ENCODE results near the gene ARID1A.
"Not testable (repeated sequence)": the region's sequence is repeated elsewhere in the genome, so short reads cannot be mapped to it uniquely, and the experiment has no call there.

ARID1A gene

DNA sequence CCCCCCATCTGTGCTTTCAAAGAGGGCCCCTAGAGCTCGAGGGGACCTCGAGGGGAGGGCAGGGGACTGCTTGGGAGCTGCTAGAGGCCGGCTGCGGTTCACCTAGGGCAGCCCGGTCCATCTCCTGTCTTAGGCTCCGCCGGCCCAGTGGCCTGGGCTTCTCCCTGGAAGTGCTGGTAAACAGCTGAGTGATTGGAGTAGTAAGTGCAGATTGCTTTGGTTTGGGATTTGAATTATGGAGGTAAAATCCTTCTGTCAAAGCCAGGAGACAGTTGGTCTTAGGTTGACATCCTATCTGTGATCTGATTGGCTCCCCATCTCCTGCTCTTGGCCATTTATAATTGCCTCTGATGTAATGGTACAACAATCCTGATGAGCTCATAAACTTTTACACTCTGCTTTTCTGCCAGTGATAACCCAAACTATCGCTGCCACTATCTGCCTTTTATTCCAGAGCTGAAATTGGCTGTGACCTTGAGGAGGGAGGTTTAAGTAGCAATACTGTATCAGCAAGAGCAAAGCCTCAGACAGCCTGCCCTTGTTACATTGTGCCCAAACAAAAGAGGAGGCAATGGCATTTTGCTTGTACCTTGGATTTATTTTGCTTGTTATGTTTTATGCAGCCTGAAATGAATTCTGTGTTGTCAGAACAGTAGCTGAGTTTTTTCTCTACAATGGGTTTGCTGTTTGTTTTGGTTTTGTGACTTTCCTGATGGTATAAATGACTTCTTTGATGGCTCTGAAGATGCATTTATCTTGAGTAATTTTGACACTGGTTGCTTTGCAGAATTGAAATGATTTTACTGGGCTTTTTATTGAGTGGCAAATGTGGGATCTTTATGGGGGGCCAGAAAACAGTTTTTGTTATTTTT lies 2.4 kb downstream of the ARID1A start:
- peak; percentile 93 for FAIRE-seq
- peak; percentile 93 for DNase-seq (ENCODE audit: low spot score)

GRCh38 chr1:26700711-26701110 lies 4.9 kb downstream of the ARID1A start:
- no peak for FAIRE-seq
- DNase-seq (ENCODE audit: low spot score) = no peak

- FAIRE-seq = no peak
- no peak for DNase-seq (ENCODE audit: low spot score)
Measured at GRCh38 chr1:26701266-26701994, 5.6 kb downstream of the ARID1A start.

DNA sequence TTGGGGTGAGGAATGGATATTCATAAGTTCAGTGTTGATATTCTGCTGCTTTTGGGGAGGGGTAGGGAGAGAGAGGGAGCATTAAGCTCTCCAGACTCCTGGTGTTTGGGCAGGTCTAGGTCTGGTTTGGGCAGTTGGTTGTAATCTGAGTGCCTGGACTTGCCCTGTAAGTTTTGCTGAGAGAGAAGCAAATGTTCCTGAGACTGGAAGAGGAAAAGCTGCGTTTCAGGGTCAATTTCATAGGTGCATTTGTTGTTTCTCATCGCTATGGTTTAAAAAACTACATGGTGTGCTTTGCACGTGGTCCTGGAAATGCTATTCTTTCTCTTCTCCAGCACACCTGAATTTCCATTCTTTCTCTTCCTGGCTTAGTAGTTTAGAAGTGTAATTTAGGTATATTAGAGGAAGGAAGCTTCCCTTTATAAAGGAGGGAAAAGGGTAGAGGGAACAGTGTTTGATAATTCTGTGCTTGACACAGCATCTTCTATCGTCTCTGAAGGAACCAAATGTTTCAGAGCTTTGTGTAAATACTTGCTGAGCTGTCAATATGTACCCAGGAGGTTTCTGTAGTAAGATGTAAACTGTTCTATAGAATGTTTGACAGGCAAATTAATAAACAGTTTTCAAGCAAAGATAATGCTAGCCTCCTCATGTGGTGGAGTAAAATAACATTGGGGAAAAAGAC lies 6.3 kb downstream of the ARID1A start:
- FAIRE-seq = no peak
- no peak for DNase-seq (ENCODE audit: low spot score)

DNA sequence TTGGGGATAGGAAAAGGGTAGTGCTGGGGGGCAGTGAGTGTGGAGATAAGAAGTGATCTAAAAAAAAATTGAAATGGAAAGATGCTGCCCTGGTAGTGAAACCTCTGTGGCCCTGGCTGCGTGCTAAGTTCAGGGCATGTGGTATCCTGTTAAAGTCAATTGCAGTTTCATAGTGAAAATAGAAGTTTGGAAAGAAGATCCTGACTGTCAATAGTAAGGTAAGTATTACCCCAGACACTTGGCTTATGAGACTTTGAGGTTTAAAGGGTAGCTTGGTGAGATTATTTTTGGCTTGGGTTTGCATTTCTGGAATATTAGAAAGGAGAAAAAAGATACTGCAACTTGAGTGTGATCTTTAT lies 6.8 kb downstream of the ARID1A start:
- no peak for FAIRE-seq
- DNase-seq (ENCODE audit: low spot score) = no peak

DNA sequence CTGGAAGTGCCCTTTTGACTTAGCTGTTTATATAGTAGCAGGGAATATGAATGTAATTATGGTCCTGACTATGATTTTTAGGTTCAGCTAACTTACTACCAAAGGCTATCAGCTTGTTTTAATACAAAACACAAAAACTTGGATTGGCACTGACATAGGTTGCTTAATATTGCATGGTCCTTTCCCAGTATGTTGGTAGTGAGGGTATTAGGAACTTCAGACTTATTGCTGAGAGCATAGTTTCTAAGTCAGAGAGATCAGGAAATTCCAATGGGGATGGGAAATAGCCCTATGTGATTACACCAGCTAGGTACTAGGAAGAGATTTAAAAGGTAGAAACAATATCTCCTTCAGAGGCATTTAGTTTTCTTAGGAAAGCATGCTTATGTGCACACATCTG lies 7.7 kb downstream of the ARID1A start:
- no peak for FAIRE-seq
- no peak for DNase-seq (ENCODE audit: low spot score)

GRCh38 chr1:26704629-26705028 lies 8.8 kb downstream of the ARID1A start:
- FAIRE-seq = no peak
- DNase-seq (ENCODE audit: low spot score) = no peak

GRCh38 chr1:26705227-26705626 lies 9.4 kb downstream of the ARID1A start:
- not testable (repeated sequence) for DNase-seq (ENCODE audit: low spot score); FAIRE-seq

DNA sequence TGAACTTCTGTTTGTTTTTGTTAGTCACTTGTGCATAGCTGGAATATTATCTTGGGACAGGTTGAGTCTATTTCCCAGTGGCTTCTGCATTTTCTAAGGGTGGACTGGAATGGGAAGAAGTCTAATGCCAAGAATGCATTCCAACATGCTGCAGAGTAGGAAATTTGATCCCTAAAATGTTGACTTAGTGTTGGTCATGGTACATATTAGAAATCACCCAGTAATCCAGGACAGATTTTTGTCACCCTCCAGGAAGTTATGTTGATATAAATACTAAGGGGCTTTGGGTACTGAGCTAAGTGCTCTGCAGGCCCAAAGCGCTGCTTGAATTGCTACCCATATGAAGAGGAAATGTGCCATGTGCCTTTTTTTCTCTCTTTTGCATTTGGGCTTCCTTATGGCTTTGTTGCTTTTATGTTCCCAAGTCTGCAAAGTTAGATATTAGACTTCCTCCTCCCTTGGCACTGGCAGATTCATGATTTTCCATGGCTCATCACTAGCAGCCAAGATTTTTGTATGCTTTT lies 10.0 kb downstream of the ARID1A start:
- FAIRE-seq (no peak), DNase-seq (ENCODE audit: low spot score) (peak; percentile 63)

- no peak for DNase-seq (ENCODE audit: low spot score)
Measured at GRCh38 chr1:26706315-26706714, 10.5 kb downstream of the ARID1A start.

GRCh38 chr1:26710811-26711210 lies 15.0 kb downstream of the ARID1A start:
- DNase-seq (ENCODE audit: low spot score) (no peak), FAIRE-seq (no peak)

More at GRCh38 chr1:26706315-26706714, 10.5 kb downstream of the ARID1A start:
- FAIRE-seq = no peak

DNA sequence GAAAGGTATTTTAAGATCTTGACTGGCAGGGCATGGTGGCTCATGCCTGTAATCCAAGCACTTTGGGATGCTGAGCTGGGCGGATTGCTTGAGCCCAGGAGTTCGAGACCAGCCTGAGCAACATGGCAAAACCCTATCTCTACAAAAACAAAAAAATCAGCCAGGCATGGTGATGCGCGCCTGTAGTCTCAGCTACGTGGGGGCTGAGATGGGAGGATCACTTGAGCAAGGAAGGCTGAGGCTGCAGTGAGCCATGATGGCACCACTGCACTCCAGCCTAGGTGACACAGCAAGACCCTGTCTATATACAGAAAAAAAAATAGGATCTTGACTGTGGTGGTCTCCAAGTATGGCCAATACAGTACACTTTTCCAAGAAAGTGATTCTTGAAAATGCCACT lies 16.0 kb downstream of the ARID1A start:
- DNase-seq (ENCODE audit: low spot score) = no peak
- no peak for FAIRE-seq

DNA sequence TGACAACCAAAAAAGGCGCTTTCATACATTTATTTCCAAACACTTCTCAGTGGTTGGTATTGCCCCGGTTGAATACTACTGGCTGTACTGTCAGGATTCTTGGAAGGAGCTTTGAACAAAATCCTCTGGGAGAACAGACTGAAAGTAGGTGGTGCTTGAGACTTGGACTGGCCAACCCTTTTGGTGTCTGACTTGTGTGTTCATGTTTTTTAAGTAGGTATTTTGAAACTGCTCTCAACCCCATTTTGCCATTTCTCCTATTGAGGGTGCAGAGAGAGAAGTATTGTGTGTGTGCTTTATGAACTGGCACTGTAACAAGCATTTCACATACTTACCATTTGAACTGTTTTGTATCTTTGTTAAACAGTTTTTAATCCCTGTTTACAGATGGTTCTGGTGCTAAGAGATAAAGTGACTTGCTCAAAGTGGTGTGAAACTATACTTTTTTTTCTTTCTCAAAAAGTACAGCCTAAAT lies 21.2 kb downstream of the ARID1A start:
- DNase-seq (ENCODE audit: low spot score) = no peak
- no peak for FAIRE-seq

DNA sequence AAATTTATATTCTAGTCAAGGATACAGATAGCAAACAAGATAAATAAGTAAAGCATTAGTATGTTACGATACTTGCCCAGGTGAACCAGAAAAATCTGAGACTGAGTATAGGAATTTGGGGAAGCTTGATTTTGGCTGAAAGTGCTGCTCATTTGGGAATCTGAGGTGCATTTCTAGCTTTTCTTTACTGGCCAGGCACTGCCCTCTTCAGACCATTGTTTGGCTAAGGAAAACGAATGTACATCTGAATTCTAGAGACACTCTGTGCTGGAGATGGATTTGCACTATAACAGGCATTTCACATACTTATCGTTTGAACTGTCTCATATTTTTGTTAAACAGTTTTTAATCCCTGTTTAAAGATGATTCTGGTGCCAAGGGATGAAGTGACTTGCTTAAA lies 23.4 kb downstream of the ARID1A start:
- FAIRE-seq (no peak), DNase-seq (ENCODE audit: low spot score) (no peak)

- no peak for FAIRE-seq
- DNase-seq (ENCODE audit: low spot score) = no peak
Measured at GRCh38 chr1:26721669-26722355, 26.0 kb downstream of the ARID1A start.

DNA sequence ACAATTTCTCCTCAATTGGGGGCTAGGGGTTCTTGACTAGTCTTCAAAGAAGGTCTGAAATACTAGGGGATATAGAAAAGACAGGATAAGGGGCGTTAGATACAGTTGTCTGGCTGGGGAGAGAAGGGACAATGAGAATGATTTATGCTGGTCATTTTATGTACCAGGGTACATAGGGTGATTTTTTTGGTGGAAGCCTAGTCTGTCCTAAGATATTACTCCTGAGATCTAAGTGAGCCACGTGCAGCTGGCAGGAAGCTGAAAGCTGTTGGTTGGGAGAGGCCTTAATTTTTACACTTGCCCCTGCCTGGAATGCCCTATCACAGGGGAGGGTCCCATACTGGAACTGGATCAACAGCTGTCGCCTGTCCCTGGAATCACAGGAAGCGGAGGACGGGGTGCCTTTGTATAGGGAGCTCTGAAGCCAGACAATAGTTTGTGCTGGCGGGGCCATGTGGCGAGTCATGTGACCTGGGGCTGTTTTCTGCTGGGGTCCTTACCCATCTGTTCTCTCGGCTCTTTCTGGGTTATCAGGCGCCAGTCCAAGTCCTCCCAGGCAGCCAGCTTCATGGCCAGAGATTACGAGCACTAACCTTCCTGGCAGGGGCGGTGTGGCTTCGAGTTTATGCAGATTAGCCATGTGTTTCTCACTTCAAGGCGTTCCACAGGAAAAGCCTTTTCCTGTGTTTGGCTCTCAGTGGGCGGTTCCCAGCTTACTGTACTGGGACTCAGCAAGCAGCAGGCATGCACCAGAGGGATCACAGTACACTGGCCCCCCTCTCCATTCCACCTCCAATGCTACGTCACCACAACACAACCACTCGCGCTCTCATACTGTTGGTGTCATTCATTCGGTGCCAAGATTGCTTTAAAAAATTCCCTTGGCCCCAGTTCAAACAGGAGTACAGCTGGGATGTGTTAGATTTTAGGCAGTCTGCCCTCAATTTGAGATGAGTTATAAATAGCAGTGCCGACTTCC lies 27.5 kb downstream of the ARID1A start:
- no peak for FAIRE-seq
- peak; percentile 40 for DNase-seq (ENCODE audit: low spot score)

GRCh38 chr1:26724118-26724517 lies 28.3 kb downstream of the ARID1A start:
- FAIRE-seq = no peak
- no peak for DNase-seq (ENCODE audit: low spot score)

- no peak for FAIRE-seq
- no peak for DNase-seq (ENCODE audit: low spot score)
Measured at GRCh38 chr1:26724926-26725325, 29.1 kb downstream of the ARID1A start.

GRCh38 chr1:26725904-26726303 lies 30.1 kb downstream of the ARID1A start:
- not testable (repeated sequence) for FAIRE-seq; DNase-seq (ENCODE audit: low spot score)

GRCh38 chr1:26726784-26727183 lies 31.0 kb downstream of the ARID1A start:
- FAIRE-seq (no peak), DNase-seq (ENCODE audit: low spot score) (no peak)
